ENCODE data around the gene TSPAN9. TPM values are rescaled to one million over a fixed set of nuclear protein-coding genes. Genes with fewer than 3 reads are reported as not detected.

Gene TSPAN9
- total RNA-seq, 1 donor from 2014 or later, result 31.7 TPM

DNA sequence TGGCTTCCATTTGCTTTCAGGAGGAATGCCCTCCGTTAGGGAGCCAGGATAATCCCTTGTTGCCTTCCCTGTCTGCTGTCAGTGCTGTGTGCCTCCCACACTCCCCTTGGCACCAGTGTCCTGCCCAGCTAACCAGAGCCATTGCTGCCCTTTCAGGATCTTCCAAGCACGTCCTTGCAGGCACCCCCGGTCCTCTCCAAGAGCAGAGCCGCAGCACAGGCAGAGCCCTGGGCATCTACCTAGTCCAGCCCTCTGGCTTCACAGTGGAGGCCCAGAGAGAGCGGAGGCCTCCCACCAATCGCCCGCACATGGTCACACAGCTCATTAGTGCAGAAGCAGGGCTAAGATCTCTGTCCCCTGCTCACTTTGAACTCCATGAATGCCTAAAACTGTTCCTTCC lies 39.0 kb upstream of the TSPAN9 start:
- H3K4me3 Mint-ChIP-seq, result no peak overlapping the region
- H3K36me3 Mint-ChIP-seq, result peaks cover 3% of the 10 kb centered on the region
- peaks cover 9% of the 10 kb centered on the region for H3K4me1 Mint-ChIP-seq (ENCODE audit: unreplicated experiment)
- no peaks in the 10 kb centered on the region for H3K9me3 Mint-ChIP-seq
- no peak overlapping the region for H3K27ac Mint-ChIP-seq
- TF ChIP-seq, protein P1, sequence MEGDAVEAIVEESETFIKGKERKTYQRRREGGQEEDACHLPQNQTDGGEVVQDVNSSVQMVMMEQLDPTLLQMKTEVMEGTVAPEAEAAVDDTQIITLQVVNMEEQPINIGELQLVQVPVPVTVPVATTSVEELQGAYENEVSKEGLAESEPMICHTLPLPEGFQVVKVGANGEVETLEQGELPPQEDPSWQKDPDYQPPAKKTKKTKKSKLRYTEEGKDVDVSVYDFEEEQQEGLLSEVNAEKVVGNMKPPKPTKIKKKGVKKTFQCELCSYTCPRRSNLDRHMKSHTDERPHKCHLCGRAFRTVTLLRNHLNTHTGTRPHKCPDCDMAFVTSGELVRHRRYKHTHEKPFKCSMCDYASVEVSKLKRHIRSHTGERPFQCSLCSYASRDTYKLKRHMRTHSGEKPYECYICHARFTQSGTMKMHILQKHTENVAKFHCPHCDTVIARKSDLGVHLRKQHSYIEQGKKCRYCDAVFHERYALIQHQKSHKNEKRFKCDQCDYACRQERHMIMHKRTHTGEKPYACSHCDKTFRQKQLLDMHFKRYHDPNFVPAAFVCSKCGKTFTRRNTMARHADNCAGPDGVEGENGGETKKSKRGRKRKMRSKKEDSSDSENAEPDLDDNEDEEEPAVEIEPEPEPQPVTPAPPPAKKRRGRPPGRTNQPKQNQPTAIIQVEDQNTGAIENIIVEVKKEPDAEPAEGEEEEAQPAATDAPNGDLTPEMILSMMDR (conservative IDR thresholded peaks at IDR 0.05), result no peak
- H3K27me3 Mint-ChIP-seq, result peaks cover 3% of the 10 kb centered on the region
- DNase-seq (ENCODE audit: extremely low spot score, unreplicated experiment), result no peak

DNA sequence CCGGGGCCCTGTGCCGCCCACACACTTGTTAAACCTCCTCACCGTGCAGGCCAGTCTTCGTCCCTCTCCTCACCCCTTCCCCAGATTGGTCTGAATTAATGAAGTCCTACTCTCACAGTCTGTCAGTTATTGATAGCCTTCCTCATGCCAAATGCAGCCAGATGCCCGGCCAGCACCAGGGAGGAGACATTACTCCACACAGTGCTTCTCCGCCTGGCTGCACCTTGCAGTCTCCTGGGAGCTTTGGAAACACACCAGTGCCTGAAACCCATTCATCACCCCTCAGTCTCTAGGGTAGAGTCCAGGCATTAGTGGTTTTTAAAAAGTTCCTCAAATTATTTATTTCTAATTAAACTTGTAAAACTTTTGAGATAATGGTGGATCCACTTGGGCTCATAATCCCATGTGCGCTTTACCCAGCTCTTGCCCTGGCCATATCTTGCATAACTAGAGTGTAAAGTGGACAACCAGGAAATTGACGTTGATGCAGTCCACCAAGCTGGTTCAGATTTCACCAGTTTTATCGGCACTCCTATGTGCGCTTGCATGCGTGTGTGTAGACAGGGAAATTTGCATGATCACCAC lies 38.2 kb upstream of the TSPAN9 start:
- TF ChIP-seq, protein P1 (conservative IDR thresholded peaks at IDR 0.05), result no peak
- Mint-ChIP-seq H3K9me3 (no peaks in the 10 kb centered on the region), H3K4me3 (no peak overlapping the region), H3K4me1 (ENCODE audit: unreplicated experiment) (peaks cover 3% of the 10 kb centered on the region), H3K36me3 (peaks cover 3% of the 10 kb centered on the region), H3K27ac (no peak overlapping the region), H3K27me3 (peaks cover 3% of the 10 kb centered on the region)
- no peak for DNase-seq (ENCODE audit: extremely low spot score, unreplicated experiment)

DNA sequence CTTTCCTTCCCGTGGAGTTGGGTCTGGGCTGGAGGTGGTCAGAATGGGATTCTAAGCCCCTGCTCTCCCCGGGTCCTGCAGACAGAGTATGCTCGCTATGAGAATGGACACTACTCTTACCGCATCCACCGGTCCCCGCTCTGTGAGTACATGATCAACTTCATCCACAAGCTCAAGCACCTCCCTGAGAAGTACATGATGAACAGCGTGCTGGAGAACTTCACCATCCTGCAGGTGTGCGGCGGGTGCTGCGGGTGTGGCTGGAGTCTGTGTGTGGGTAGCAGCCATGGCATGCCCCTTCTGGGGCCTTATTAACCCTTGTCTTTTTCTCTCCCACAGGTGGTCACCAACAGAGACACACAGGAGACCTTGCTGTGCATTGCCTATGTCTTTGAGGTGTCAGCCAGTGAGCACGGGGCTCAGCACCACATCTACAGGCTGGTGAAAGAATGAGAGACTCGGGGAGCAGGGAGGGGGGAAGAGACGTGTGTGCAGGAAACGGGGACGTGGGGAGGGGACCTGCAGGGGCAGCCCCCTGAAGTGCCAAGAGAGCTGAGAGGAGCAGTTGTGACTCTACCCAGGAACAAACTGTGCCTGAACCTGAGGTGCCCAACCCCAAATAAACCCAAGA lies 37.0 kb upstream of the TSPAN9 start:
- no peaks in the 10 kb centered on the region for H3K9me3 Mint-ChIP-seq
- H3K36me3 Mint-ChIP-seq, result peaks cover 3% of the 10 kb centered on the region
- H3K4me3 Mint-ChIP-seq, result no peak overlapping the region
- no peak overlapping the region for H3K27ac Mint-ChIP-seq
- TF ChIP-seq, protein P1 (conservative IDR thresholded peaks at IDR 0.05), result no peak
- no peaks in the 10 kb centered on the region for H3K4me1 Mint-ChIP-seq (ENCODE audit: unreplicated experiment)
- H3K27me3 Mint-ChIP-seq, result peaks cover 3% of the 10 kb centered on the region
- DNase-seq (ENCODE audit: extremely low spot score, unreplicated experiment), result no peak

DNA sequence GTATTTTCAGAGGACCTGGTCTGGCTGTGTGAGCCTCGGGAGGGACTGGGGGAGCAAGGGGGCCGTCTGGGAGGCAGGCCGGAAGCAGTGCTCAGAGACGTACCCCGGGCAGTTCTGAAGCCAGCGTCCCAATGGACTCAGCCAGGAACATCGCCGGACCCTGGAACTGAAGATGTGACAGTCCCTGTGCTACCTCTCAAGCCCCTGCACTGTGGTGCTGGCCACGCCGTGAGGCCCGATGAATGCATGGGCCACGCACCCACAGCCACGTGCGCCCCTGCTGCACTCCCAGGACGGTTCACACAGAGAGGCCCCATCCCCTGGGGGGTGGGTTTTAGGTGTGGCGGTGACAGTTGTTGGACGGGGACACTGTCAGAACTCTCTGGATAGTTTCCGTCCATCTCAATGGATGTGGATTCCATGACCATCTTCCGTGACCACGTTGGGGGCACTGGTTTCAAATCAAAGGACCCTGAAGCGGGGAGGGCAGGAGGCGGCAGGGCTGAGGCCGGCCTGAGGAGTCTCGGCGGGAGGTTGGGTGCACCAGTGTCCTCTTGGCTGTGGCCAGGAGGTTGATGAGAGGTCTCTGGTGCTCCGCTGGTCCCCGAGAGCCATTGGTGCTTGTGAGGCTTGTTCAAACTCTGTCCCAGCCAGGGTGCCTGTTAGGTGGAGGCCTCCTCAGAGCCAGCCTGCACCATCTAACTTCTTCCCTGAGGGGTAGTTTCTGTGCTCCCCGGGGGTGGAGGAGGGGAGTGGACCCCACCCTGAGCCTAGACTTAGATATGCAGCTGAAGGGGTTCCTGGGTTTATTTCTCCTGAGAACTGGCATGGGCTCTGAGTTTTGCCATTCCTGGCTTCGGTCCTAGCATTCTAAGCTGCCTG lies 36.3 kb upstream of the TSPAN9 start:
- no peak for DNase-seq (ENCODE audit: extremely low spot score, unreplicated experiment)
- TF ChIP-seq, protein P1 (conservative IDR thresholded peaks at IDR 0.05), result no peak
- no peaks in the 10 kb centered on the region for H3K9me3 Mint-ChIP-seq
- H3K27me3 Mint-ChIP-seq, result peaks cover 3% of the 10 kb centered on the region
- no peak overlapping the region for H3K27ac Mint-ChIP-seq
- H3K4me3 Mint-ChIP-seq, result no peak overlapping the region
- H3K36me3 Mint-ChIP-seq, result peaks cover 3% of the 10 kb centered on the region
- H3K4me1 Mint-ChIP-seq (ENCODE audit: unreplicated experiment), result no peaks in the 10 kb centered on the region

DNA sequence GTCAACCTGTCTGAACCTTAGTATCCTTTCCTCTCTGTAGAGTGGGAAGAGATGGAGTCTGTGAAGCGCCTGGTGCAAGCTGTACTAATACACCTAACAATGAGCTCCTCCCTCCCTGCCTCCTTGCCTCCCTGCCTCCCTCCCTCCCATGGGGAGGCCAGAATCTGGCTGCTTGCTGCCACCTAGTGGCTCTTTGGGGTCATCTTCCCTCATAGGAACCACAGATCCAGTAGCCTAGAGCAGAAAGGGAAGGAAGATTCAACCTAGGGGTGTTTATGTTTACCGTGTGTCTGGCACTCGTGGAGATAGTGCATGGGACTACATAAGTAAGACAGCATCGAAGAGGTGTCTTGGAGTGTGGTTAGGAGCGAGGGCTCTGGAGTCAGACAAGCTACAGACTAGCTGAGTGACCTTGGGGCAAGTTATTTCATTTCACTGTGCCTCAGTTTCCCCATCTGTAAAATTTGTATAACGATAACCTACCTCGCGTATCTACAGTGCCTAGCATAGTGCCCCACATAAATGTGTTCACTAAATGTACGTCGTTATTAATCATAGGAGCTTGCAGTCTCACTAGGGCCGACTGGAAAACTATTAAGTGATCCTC lies 35.5 kb upstream of the TSPAN9 start:
- Mint-ChIP-seq H3K4me3 (no peak overlapping the region), H3K9me3 (no peaks in the 10 kb centered on the region), H3K36me3 (peaks cover 3% of the 10 kb centered on the region), H3K27ac (no peak overlapping the region), H3K4me1 (ENCODE audit: unreplicated experiment) (no peaks in the 10 kb centered on the region), H3K27me3 (peaks cover 3% of the 10 kb centered on the region)
- TF ChIP-seq, protein P1 (conservative IDR thresholded peaks at IDR 0.05), result peak; percentile 80
- no peak for DNase-seq (ENCODE audit: extremely low spot score, unreplicated experiment)

All from type B pancreatic cell (in vitro differentiated cells).